ENCODE data around the gene INSR. TPM values are rescaled to one million over a fixed set of nuclear protein-coding genes. Genes with fewer than 3 reads are reported as not detected.

INSR gene
- total and polyA plus RNA-seq, 7 donors = 3.0 to 83.1 (median 67.1) TPM

DNA sequence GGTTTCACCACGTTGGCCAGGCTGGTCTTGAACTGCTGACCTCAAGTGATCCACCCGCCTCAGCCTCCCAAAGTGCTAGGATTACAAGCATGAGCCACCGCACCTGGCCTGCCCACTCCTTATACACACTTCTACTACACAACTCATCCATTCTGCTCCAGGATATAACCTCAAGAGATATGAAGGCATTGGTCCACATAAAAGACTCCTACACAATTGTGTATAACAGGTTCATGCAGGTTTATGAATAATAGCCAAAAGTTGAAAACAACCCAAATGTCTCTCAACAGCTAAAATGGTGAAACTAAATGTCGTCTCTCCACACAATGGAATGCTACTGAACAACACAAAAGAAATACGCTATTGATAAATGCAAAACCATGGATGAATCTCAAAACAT, 58.1 kb downstream of the INSR start:
- peaks cover 0 to 12% (median 7%) of the 10 kb centered on the region in 4 donors for H3K4me1 ChIP-seq
- intact Hi-C loops (cut with DNase I) = no loop called here
- WGBS, 2 donors = 67 to 73% methylated on average over 5 of the region's 5 CpGs
- H3K36me3 ChIP-seq = no peaks in the 10 kb centered on the region
- no peak for DNase-seq
- no peaks in the 10 kb centered on the region for H3K9me3 ChIP-seq
- no peak overlapping the region for H3K4me3 ChIP-seq
- TF ChIP-seq POLR2A (IDR thresholded peaks at IDR 0.05) = no peak
- TF ChIP-seq, protein P1, sequence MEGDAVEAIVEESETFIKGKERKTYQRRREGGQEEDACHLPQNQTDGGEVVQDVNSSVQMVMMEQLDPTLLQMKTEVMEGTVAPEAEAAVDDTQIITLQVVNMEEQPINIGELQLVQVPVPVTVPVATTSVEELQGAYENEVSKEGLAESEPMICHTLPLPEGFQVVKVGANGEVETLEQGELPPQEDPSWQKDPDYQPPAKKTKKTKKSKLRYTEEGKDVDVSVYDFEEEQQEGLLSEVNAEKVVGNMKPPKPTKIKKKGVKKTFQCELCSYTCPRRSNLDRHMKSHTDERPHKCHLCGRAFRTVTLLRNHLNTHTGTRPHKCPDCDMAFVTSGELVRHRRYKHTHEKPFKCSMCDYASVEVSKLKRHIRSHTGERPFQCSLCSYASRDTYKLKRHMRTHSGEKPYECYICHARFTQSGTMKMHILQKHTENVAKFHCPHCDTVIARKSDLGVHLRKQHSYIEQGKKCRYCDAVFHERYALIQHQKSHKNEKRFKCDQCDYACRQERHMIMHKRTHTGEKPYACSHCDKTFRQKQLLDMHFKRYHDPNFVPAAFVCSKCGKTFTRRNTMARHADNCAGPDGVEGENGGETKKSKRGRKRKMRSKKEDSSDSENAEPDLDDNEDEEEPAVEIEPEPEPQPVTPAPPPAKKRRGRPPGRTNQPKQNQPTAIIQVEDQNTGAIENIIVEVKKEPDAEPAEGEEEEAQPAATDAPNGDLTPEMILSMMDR (IDR thresholded peaks at IDR 0.05) = no peak
- no peak for TF ChIP-seq EP300 (IDR thresholded peaks at IDR 0.05)
- no peak for TF ChIP-seq POLR2AphosphoS5 (IDR thresholded peaks at IDR 0.05)
- H3K27ac ChIP-seq = no peak overlapping the region
- H3K27me3 ChIP-seq = no peaks in the 10 kb centered on the region

DNA sequence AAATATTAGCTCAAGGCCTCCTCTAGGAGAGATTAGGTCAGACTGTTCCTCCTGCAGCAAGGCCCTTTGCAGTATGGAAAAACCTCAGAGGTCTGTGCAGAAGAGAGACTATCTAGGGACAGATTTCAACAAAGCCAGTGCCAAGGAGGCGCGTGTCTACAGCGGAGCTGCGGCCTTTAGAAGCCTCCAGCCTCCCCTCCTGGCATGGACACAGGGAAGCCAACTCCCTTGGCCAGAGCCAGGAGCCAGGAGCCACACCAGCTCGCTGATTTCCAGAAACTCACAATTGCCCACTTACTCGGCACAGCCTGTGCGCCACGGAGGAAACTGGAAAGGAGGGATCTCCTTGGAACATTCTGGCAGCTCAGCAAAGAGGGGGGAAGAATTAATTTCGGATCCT, 63.4 kb downstream of the INSR start:
- DNase-seq = peak; percentile 92
- Histone ChIP-seq H3K27ac (peak overlapping the region in 3 of 4 donors; percentile 56 to 87 (median 60)), H3K4me1 (peaks cover 0 to 48% (median 32%) of the 10 kb centered on the region in 4 donors), H3K9me3 (no peaks in the 10 kb centered on the region), H3K27me3 (no peaks in the 10 kb centered on the region), H3K36me3 (no peaks in the 10 kb centered on the region), H3K4me3 (no peak overlapping the region)
- intact Hi-C loops (cut with DNase I) = no loop called here
- 85 to 92% methylated on average over 9 of the region's 9 CpGs for WGBS, 2 donors
- TF ChIP-seq EP300 (IDR thresholded peaks at IDR 0.05) (peak in 1 of 4 donors; percentile 37), POLR2AphosphoS5 (IDR thresholded peaks at IDR 0.05) (peak; percentile 21 to 59 (median 40)), POLR2A (IDR thresholded peaks at IDR 0.05) (no peak)
- TF ChIP-seq, protein P1 (IDR thresholded peaks at IDR 0.05) = no peak

DNA sequence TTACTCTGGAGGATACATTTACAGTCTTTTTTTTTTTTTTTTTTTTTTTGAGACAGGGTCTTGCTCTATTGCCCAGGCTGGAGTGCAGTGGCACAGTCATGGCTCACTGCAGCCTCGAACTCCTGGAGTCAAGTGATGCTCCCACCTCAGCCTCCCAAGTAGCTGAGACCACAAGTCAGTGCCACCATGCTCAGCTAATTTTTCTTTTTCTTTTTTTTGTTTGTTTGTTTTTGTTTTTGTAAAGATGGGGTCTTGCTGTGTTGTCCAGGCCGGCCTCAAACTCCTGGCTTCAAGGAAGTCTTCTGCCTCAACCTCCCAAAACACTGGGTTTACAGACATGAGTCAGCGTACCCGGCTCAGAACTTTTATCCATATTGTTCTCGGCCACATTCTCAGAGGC, 64.5 kb downstream of the INSR start:
- no peak for DNase-seq
- no peak overlapping the region for H3K4me3 ChIP-seq
- H3K27me3 ChIP-seq = no peaks in the 10 kb centered on the region
- H3K27ac ChIP-seq = peak overlapping the region in 3 of 4 donors; percentile 56 to 87 (median 60)
- TF ChIP-seq POLR2A (IDR thresholded peaks at IDR 0.05) (no peak), POLR2AphosphoS5 (IDR thresholded peaks at IDR 0.05) (no peak), EP300 (IDR thresholded peaks at IDR 0.05) (no peak)
- TF ChIP-seq, protein P1 (IDR thresholded peaks at IDR 0.05) = no peak
- no peaks in the 10 kb centered on the region for H3K36me3 ChIP-seq
- peaks cover 0 to 54% (median 42%) of the 10 kb centered on the region in 4 donors for H3K4me1 ChIP-seq
- intact Hi-C loops (cut with DNase I) = loop anchor here (5.0 kb wide), 1 partner anchor 33 kb away; no protein-coding TSS in a partner anchor
- no peaks in the 10 kb centered on the region for H3K9me3 ChIP-seq
- 96% methylated on average over 5 of the region's 5 CpGs for WGBS, 2 donors

DNA sequence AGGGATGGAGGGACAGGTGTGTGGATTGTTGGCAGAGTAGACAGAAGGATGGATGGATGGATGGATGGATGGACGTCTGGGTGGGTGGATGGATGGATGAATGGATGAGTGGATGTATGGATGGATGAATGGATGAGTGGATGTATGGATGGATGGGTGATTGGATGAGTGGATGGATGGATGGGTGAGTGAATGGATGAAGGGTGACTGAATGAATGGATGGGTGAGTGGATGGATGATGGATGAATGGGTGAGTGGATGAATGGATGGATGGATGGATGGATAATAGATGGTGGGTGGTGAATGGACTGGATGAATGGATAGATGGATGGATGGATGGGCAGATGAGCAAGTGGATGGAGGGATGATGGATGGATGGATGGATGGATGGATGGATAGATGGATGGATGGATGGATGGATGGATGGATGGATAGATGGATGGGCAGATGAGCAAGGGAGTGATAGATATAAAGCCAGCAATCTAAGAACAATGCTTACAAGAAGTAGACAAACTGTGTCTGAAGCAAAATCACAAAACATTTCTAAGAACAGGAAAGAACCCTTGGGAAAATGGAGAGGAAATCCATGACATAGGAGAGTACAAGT, 65.2 kb downstream of the INSR start:
- Histone ChIP-seq H3K4me3 (no peak overlapping the region), H3K9me3 (no peaks in the 10 kb centered on the region), H3K27ac (peak overlapping the region in 1 of 4 donors; percentile 87), H3K36me3 (no peaks in the 10 kb centered on the region), H3K4me1 (peaks cover 0 to 61% (median 48%) of the 10 kb centered on the region in 4 donors), H3K27me3 (no peaks in the 10 kb centered on the region)
- no peak for TF ChIP-seq POLR2AphosphoS5 (IDR thresholded peaks at IDR 0.05)
- TF ChIP-seq, protein P1 (IDR thresholded peaks at IDR 0.05) = no peak
- intact Hi-C loops (cut with DNase I) = loop anchor here (5.0 kb wide), 1 partner anchor 33 kb away; no protein-coding TSS in a partner anchor
- WGBS, 2 donors = 67 to 76% methylated on average over 1 of the region's 1 CpG
- DNase-seq = no peak
